Esophagus (tissue), 2 donors: Measurements from ENCODE around the gene ZP1. TPM values are rescaled to one million over a fixed set of nuclear protein-coding genes. Genes with fewer than 3 reads are reported as not detected.

Source experiments
- H3K27ac ChIP-seq, 2 donors: one replicate each; pipeline ENCODE4 v1.5.1; 2013; ENCODE audit warnings: low read depth in 2 of 2, mild to moderate bottlenecking in 2 of 2, inconsistent platforms in 1 of 2, low read length in 1 of 2, moderate library complexity in 1 of 2
- H3K27me3 ChIP-seq, 2 donors: one replicate each; pipeline ENCODE4 v1.6.1; 2013; ENCODE audit warnings: low read length in 2 of 2, control low read depth in 1 of 2, mild to moderate bottlenecking in 1 of 2; ENCODE audit not compliant: insufficient read depth in 2 of 2, control insufficient read depth in 1 of 2
- H3K36me3 ChIP-seq, 2 donors: one replicate each; pipeline ENCODE4 v1.6.1; 2013; ENCODE audit warnings: low read length in 1 of 2; ENCODE audit not compliant: control insufficient read depth in 2 of 2, insufficient read depth in 2 of 2
- H3K4me1 ChIP-seq, 2 donors: one replicate each; pipeline ENCODE4 v1.6.1; 2013; ENCODE audit warnings: low read length in 1 of 2; ENCODE audit not compliant: control insufficient read depth in 2 of 2, insufficient read depth in 2 of 2
- H3K4me3 ChIP-seq, 2 donors: one replicate each; pipeline ENCODE4 v1.5.1; 2013; ENCODE audit warnings: low read length in 2 of 2, mild to moderate bottlenecking in 2 of 2, low read depth in 1 of 2, moderate library complexity in 1 of 2
- H3K9me3 ChIP-seq, 2 donors: one replicate each; pipeline ENCODE4 v1.6.1; 2013; ENCODE audit warnings: mild to moderate bottlenecking in 2 of 2, low read depth in 1 of 2, low read length in 1 of 2, moderate library complexity in 1 of 2; ENCODE audit not compliant: control insufficient read depth in 2 of 2, insufficient read depth in 1 of 2
- WGBS, 2 donors: extraction: QIAGEN DNeasy Blood & Tissue Kit; methylation state at CpG; one replicate each; pipeline ENCODE4 v1.1.7; 2013; 5-methylcytosine and 5-hydroxymethylcytosine counted together
- polyA plus RNA-seq, 2 donors: library from polyadenylated mRNA; stranded (reverse); fragments of 200-250 nt; gene quantifications; one replicate each; pipeline ENCODE4 v1.2.3, GENCODE V29; 2013
- donor health status: healthy with polysubstance abuse.
- donor health status: Bipolar disorder and iron deficiency.

ZP1 gene
- polyA plus RNA-seq, 2 donors, result 0.06 to 0.08 TPM

GRCh38 chr11:60914633-60915247 lies 47.4 kb downstream of the ZP1 start:
- H3K4me1 ChIP-seq, result peaks cover 7 to 25% of the 10 kb centered on the region in 2 donors
- WGBS, 2 donors, result 0% methylated on average over 29 to 31 of the region's 31 CpGs
- peak overlapping the region; percentile 72 to 91 for H3K4me3 ChIP-seq
- peak overlapping the region; percentile 93 to 95 for H3K27ac ChIP-seq
- H3K36me3 ChIP-seq, result peaks cover 0 to 3% of the 10 kb centered on the region in 2 donors
- H3K27me3 ChIP-seq, result no peaks in the 10 kb centered on the region
- H3K9me3 ChIP-seq, result no peaks in the 10 kb centered on the region

GRCh38 chr11:60915248-60915914 lies 48.0 kb downstream of the ZP1 start:
- peaks cover 0 to 8% of the 10 kb centered on the region in 2 donors for H3K36me3 ChIP-seq
- 4% methylated on average over 17 of the region's 17 CpGs for WGBS, 2 donors
- H3K27me3 ChIP-seq, result no peaks in the 10 kb centered on the region
- peak overlapping the region; percentile 93 to 95 for H3K27ac ChIP-seq
- H3K9me3 ChIP-seq, result no peaks in the 10 kb centered on the region
- peak overlapping the region; percentile 72 to 91 for H3K4me3 ChIP-seq
- H3K4me1 ChIP-seq, result peaks cover 9 to 28% of the 10 kb centered on the region in 2 donors

GRCh38 chr11:60916669-60917206 lies 49.4 kb downstream of the ZP1 start:
- Histone ChIP-seq H3K27me3 (no peaks in the 10 kb centered on the region), H3K4me3 (no peak overlapping the region), H3K4me1 (peaks cover 9 to 31% of the 10 kb centered on the region in 2 donors), H3K27ac (peak overlapping the region; percentile 65 to 86), H3K36me3 (peaks cover 5 to 21% of the 10 kb centered on the region in 2 donors), H3K9me3 (no peaks in the 10 kb centered on the region)
- 48 to 55% methylated on average over 3 of the region's 3 CpGs for WGBS, 2 donors

- H3K27ac ChIP-seq, result peak overlapping the region; percentile 65 to 86
- H3K36me3 ChIP-seq, result peaks cover 8 to 26% of the 10 kb centered on the region in 2 donors
- WGBS, 2 donors, result 59 to 74% methylated on average over 1 of the region's 1 CpG
- H3K9me3 ChIP-seq, result no peaks in the 10 kb centered on the region
- peaks cover 9 to 33% of the 10 kb centered on the region in 2 donors for H3K4me1 ChIP-seq
- no peak overlapping the region for H3K4me3 ChIP-seq
- H3K27me3 ChIP-seq, result no peaks in the 10 kb centered on the region
Measured at GRCh38 chr11:60917267-60917666, 49.9 kb downstream of the ZP1 start.

GRCh38 chr11:60918251-60918938 lies 51.1 kb downstream of the ZP1 start:
- Histone ChIP-seq H3K36me3 (peaks cover 11 to 35% of the 10 kb centered on the region in 2 donors), H3K4me1 (peaks cover 9 to 27% of the 10 kb centered on the region in 2 donors), H3K9me3 (no peaks in the 10 kb centered on the region), H3K27me3 (no peaks in the 10 kb centered on the region), H3K27ac (peak overlapping the region; percentile 68 to 84), H3K4me3 (no peak overlapping the region)
- WGBS, 2 donors, result 84 to 85% methylated on average over 4 of the region's 4 CpGs

GRCh38 chr11:60918939-60919265 lies 51.6 kb downstream of the ZP1 start:
- Histone ChIP-seq H3K4me3 (no peak overlapping the region), H3K4me1 (peaks cover 11 to 31% of the 10 kb centered on the region in 2 donors), H3K27me3 (no peaks in the 10 kb centered on the region), H3K27ac (peak overlapping the region; percentile 68 to 84), H3K36me3 (peaks cover 11 to 35% of the 10 kb centered on the region in 2 donors), H3K9me3 (no peaks in the 10 kb centered on the region)
- 36 to 53% methylated on average over 2 of the region's 2 CpGs for WGBS, 2 donors

GRCh38 chr11:60919320-60919719 lies 52.0 kb downstream of the ZP1 start:
- Histone ChIP-seq H3K4me1 (peaks cover 12 to 34% of the 10 kb centered on the region in 2 donors), H3K36me3 (peaks cover 11 to 35% of the 10 kb centered on the region in 2 donors), H3K4me3 (no peak overlapping the region), H3K27ac (peak overlapping the region; percentile 77 to 85), H3K9me3 (no peaks in the 10 kb centered on the region), H3K27me3 (no peaks in the 10 kb centered on the region)
- 43 to 68% methylated on average over 1 of the region's 1 CpG for WGBS, 2 donors

GRCh38 chr11:60919956-60920355 lies 52.6 kb downstream of the ZP1 start:
- no peaks in the 10 kb centered on the region for H3K9me3 ChIP-seq
- peaks cover 14 to 37% of the 10 kb centered on the region in 2 donors for H3K4me1 ChIP-seq
- H3K4me3 ChIP-seq, result no peak overlapping the region
- peaks cover 11 to 35% of the 10 kb centered on the region in 2 donors for H3K36me3 ChIP-seq
- peak overlapping the region; percentile 77 to 85 for H3K27ac ChIP-seq
- 31 to 55% methylated on average over 2 of the region's 2 CpGs for WGBS, 2 donors
- H3K27me3 ChIP-seq, result no peaks in the 10 kb centered on the region

GRCh38 chr11:60921259-60921658 lies 53.9 kb downstream of the ZP1 start:
- Histone ChIP-seq H3K27ac (no peak overlapping the region), H3K27me3 (no peaks in the 10 kb centered on the region), H3K4me1 (peaks cover 14 to 43% of the 10 kb centered on the region in 2 donors), H3K36me3 (peaks cover 11 to 35% of the 10 kb centered on the region in 2 donors), H3K9me3 (no peaks in the 10 kb centered on the region), H3K4me3 (no peak overlapping the region)
- WGBS, 2 donors, result 94 to 96% methylated on average over 11 of the region's 11 CpGs
